Left ventricle myocardium inferior (tissue), 1 donor: ENCODE data around the gene EEF1A2. TPM values are rescaled to one million over a fixed set of nuclear protein-coding genes. Genes with fewer than 3 reads are reported as not detected.

ENCODE experiments used
- DNase-seq: peaks from one replicate; pipeline ENCODE4 v3.0.0-alpha.2; 2020
- H3K27ac ChIP-seq: fragments of 200-600 bp; replicated peaks from 2 replicates; pipeline ENCODE4 v1.8.0; 2021
- H3K27me3 ChIP-seq: fragments of 200-600 bp; 2 replicates; pipeline ENCODE4 v1.8.0; 2021; ENCODE audit warnings: low read depth
- H3K36me3 ChIP-seq: fragments of 200-600 bp; 2 replicates; pipeline ENCODE4 v1.8.0; 2021
- H3K4me1 ChIP-seq: fragments of 200-600 bp; 2 replicates; pipeline ENCODE4 v1.8.0; 2021
- H3K4me3 ChIP-seq: fragments of 200-600 bp; 2 replicates; pipeline ENCODE4 v1.8.0; 2021; ENCODE audit warnings: mild to moderate bottlenecking, moderate library complexity
- H3K9me3 ChIP-seq: fragments of 200-600 bp; replicated peaks from 2 replicates; pipeline ENCODE4 v1.8.0; 2021
- CTCF ChIP-seq: fragments of 200-600 bp; IDR thresholded peaks from 2 replicates; pipeline ENCODE4 v1.8.0; 2021; ENCODE audit warnings: antibody characterized with exemption, mild to moderate bottlenecking, borderline replicate concordance
- intact Hi-C: fragments of 100-400 bp; cut with micrococcal nuclease; formaldehyde crosslinking; loops from one replicate; pipeline ENCODE4 v1.11.0; 2022
- total RNA-seq: library from RNA; stranded (reverse); fragmentation: NEBNext Ultra II Directional; extraction: Animal tissue kit (Norgen Biotek cat#: 25700); gene quantifications from one replicate; pipeline ENCODE4 v1.2.1, GENCODE V29; 2021
- donor health status: DM: no; HTN: yes; CAD: no; lungs with severe emphysema.

The EEF1A2 gene
- total RNA-seq, 1 donor from 2014 or later: 1,286 TPM

GRCh38 chr20:63471002-63471716 lies 27.7 kb downstream of the EEF1A2 start:
- Histone ChIP-seq H3K4me3 (peak overlapping the region; percentile 35), H3K27ac (no peak overlapping the region), H3K36me3 (no peaks in the 10 kb centered on the region), H3K27me3 (peaks cover 96% of the 10 kb centered on the region), H3K9me3 (no peaks in the 10 kb centered on the region), H3K4me1 (peaks cover 12% of the 10 kb centered on the region)
- TF ChIP-seq CTCF: no peak
- intact Hi-C loops: no loop called here
- DNase-seq: no peak

GRCh38 chr20:63470410-63470809 lies 28.5 kb downstream of the EEF1A2 start:
- H3K4me3 ChIP-seq: no peak overlapping the region
- no peaks in the 10 kb centered on the region for H3K9me3 ChIP-seq
- DNase-seq: no peak
- H3K36me3 ChIP-seq: no peaks in the 10 kb centered on the region
- intact Hi-C loops: no loop called here
- H3K27ac ChIP-seq: no peak overlapping the region
- TF ChIP-seq CTCF: no peak
- H3K4me1 ChIP-seq: peaks cover 12% of the 10 kb centered on the region
- H3K27me3 ChIP-seq: peaks cover 96% of the 10 kb centered on the region

GRCh38 chr20:63469713-63470101 lies 29.2 kb downstream of the EEF1A2 start:
- Histone ChIP-seq H3K4me1 (peaks cover 12% of the 10 kb centered on the region), H3K27ac (no peak overlapping the region), H3K9me3 (no peaks in the 10 kb centered on the region), H3K36me3 (no peaks in the 10 kb centered on the region), H3K27me3 (peaks cover 96% of the 10 kb centered on the region), H3K4me3 (no peak overlapping the region)
- no peak for DNase-seq
- no peak for TF ChIP-seq CTCF
- intact Hi-C loops: no loop called here

GRCh38 chr20:63469019-63469712 lies 29.7 kb downstream of the EEF1A2 start:
- no peak for DNase-seq
- peaks cover 12% of the 10 kb centered on the region for H3K4me1 ChIP-seq
- H3K36me3 ChIP-seq: no peaks in the 10 kb centered on the region
- no peaks in the 10 kb centered on the region for H3K9me3 ChIP-seq
- TF ChIP-seq CTCF: no peak
- H3K4me3 ChIP-seq: no peak overlapping the region
- peaks cover 96% of the 10 kb centered on the region for H3K27me3 ChIP-seq
- no peak overlapping the region for H3K27ac ChIP-seq
- intact Hi-C loops: no loop called here

GRCh38 chr20:63468421-63468820 lies 30.5 kb downstream of the EEF1A2 start:
- DNase-seq: no peak
- peaks cover 96% of the 10 kb centered on the region for H3K27me3 ChIP-seq
- intact Hi-C loops: no loop called here
- no peak for TF ChIP-seq CTCF
- no peak overlapping the region for H3K27ac ChIP-seq
- H3K4me1 ChIP-seq: peaks cover 12% of the 10 kb centered on the region
- no peak overlapping the region for H3K4me3 ChIP-seq
- H3K36me3 ChIP-seq: no peaks in the 10 kb centered on the region
- no peaks in the 10 kb centered on the region for H3K9me3 ChIP-seq
